Activated CD4-positive, alpha-beta T cell treated with anti-CD3 and anti-CD28 coated beads for 1 hour (primary cell): ENCODE measurements around the gene OVOL3.
"Not testable (repeated sequence)": the region's sequence is repeated elsewhere in the genome, so short reads cannot be mapped to it uniquely, and the experiment has no call there.

Source experiments
- DNase-seq: peaks from one replicate; pipeline ENCODE4 v3.0.0-alpha.2; 2020

OVOL3 gene

GRCh38 chr19:36110487-36111199 is at the start of gene OVOL3:
Gene OVOL3 (plus strand): TSS chr19:36111143. CDS start chr19:36111203, 60 bp downstream.
- DNase-seq, result no peak

- no peak for DNase-seq
Measured at GRCh38 chr19:36061367-36061766, 49.6 kb upstream of the OVOL3 start.

- DNase-seq, result no peak
Measured at GRCh38 chr19:36064826-36065225, 46.1 kb upstream of the OVOL3 start.

- DNase-seq, result no peak
Measured at GRCh38 chr19:36067681-36068080, 43.3 kb upstream of the OVOL3 start.

- not testable (repeated sequence) for DNase-seq
Measured at GRCh38 chr19:36068810-36069499, 42.0 kb upstream of the OVOL3 start.

- no peak for DNase-seq
Measured at GRCh38 chr19:36072081-36072480, 38.9 kb upstream of the OVOL3 start.

GRCh38 chr19:36073121-36073876 is 37.6 kb upstream of the OVOL3 start:
- no peak for DNase-seq

GRCh38 chr19:36079389-36079945 is 31.5 kb upstream of the OVOL3 start:
- no peak for DNase-seq

- no peak for DNase-seq
Measured at GRCh38 chr19:36081385-36081784, 29.6 kb upstream of the OVOL3 start.

GRCh38 chr19:36081894-36082293 is 29.0 kb upstream of the OVOL3 start:
- DNase-seq, result no peak

GRCh38 chr19:36082916-36083315 is 28.0 kb upstream of the OVOL3 start:
- DNase-seq, result no peak

GRCh38 chr19:36084231-36085009 is 26.5 kb upstream of the OVOL3 start:
- DNase-seq, result no peak

GRCh38 chr19:36086326-36086725 is 24.6 kb upstream of the OVOL3 start:
- no peak for DNase-seq

GRCh38 chr19:36089847-36090246 is 21.1 kb upstream of the OVOL3 start:
- DNase-seq, result no peak

- no peak for DNase-seq
Measured at GRCh38 chr19:36090910-36091695, 19.8 kb upstream of the OVOL3 start.

GRCh38 chr19:36092566-36092965 is 18.4 kb upstream of the OVOL3 start:
- DNase-seq, result no peak

GRCh38 chr19:36093146-36093662 is 17.7 kb upstream of the OVOL3 start:
- no peak for DNase-seq

GRCh38 chr19:36093687-36094086 is 17.3 kb upstream of the OVOL3 start:
- no peak for DNase-seq

- no peak for DNase-seq
Measured at GRCh38 chr19:36097036-36097435, 13.9 kb upstream of the OVOL3 start.

GRCh38 chr19:36099166-36099785 is 11.7 kb upstream of the OVOL3 start:
- DNase-seq, result no peak

GRCh38 chr19:36100476-36100875 is 10.5 kb upstream of the OVOL3 start:
- DNase-seq, result no peak
